Smooth muscle cell of the umbilical artery (primary cell): ENCODE results near the gene TLK1. TPM values are rescaled to one million over a fixed set of nuclear protein-coding genes. Genes with fewer than 3 reads are reported as not detected.

Experiments
- total RNA-seq: library from RNA; depleted of rRNA; stranded (reverse); fragments of >200 nt; gene quantifications from 2 replicates; pipeline ENCODE4 v1.2.3, GENCODE V29; 2014

TLK1 gene
- total RNA-seq, result 19.0 and 29.6 TPM in 2 replicates

DNA sequence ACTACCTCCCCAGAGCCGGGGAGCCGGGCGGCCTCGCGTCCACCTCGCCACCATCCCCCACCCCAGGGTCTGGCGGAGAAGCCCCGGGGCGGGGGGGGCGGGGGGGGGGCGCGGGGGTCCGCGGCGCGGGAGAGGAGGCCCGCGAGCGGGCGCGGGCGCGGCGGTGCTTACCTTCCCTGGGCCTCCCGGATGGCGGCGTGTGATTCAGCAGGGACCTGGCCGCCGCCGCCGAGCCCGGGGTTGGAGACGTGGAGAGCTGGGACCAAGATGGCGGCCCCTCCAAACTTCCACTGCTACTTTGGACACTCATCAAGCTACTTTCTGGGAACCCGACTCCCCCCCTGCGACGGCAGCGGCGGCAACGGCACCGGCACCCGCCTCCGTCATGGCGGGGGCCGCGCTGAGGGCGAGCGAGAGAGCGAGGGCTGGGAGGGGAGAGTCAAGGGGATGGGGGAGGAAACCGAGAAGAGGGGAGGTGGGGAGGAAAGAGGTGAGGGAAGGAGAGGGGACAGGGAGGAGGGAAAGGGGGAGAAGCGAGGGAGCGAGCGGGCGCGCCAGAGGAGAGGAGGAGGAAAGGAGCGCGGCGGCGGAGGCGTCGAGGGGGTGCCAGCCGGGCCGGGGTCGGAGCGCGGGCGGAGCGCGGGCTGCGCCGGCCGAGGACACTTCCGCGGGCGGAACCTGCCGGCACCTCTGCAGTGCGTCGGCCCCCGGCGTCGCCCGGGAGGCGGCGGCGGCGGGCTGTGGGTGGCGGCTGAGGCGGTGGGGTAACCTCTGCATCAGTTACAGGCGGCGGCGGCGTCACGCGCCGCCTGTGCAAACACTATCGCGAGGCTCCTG is at the start of gene TLK1:
Gene TLK1, minus strand, starts transcription at position 775 of the 837 bp plus-strand sequence. Its CDS starts 465 bp downstream, at position 310.

Other genes starting within 250 kb of the TLK1 start
- 36.5 and 39.0 TPM in 2 replicates for gene GORASP2, start 231.6 kb downstream of the TLK1 start, total RNA-seq